HEK293 (cell line): Measurements from ENCODE around the gene PRM1.
"Not testable (repeated sequence)": the region's sequence is repeated elsewhere in the genome, so short reads cannot be mapped to it uniquely, and the experiment has no call there.

Experiments
- ZNF530 ChIP-seq: fragments of 450-650 bp; formaldehyde crosslinking; IDR thresholded peaks from 2 replicates; pipeline ENCODE4 v1.5.1; 2016; ENCODE audit warnings: low read depth, missing biosample characterization, missing genetic modification characterization
- TF ChIP-seq, protein P1 (sequence below): fragments of 450-650 bp; formaldehyde crosslinking; IDR thresholded peaks from 2 replicates; pipeline ENCODE4 v1.5.1; 2017; ENCODE audit warnings: missing biosample characterization, mild to moderate bottlenecking, missing genetic modification characterization, moderate library complexity
- TF ChIP-seq, protein P2 (sequence below): fragments of 450-650 bp; formaldehyde crosslinking; IDR thresholded peaks from 2 replicates; pipeline ENCODE4 v1.5.1; 2016; ENCODE audit warnings: missing biosample characterization, missing genetic modification characterization

DNA sequence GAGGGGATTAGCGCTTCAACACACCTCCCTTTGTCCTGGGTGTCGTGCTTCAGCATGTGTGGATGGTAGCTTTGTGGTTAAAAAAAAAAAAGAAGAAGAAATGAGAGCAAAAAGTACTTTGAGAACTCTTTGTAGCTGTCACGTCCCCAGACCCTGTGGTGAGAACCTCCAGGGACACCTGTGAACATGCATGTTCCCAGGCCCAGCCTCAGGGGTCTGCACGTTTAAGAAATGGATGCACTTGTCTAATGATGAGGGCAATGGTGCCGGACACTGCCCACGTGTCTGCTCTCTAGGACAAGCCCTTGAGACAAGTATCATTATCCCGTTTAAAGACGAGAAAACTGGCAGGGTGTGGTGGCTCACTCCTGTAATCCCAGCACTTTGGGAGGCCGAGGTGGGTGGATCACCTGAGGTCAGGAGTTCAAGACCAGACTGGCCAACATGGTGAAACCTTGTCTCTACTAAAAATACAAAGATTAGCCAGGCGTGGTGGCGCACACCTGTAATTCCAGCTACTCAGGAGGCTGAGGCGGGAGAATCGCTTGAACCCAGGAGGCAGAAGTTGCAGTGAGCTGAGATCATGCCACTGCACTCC is 17.9 kb upstream of the PRM1 start:
- TF ChIP-seq, protein P1, sequence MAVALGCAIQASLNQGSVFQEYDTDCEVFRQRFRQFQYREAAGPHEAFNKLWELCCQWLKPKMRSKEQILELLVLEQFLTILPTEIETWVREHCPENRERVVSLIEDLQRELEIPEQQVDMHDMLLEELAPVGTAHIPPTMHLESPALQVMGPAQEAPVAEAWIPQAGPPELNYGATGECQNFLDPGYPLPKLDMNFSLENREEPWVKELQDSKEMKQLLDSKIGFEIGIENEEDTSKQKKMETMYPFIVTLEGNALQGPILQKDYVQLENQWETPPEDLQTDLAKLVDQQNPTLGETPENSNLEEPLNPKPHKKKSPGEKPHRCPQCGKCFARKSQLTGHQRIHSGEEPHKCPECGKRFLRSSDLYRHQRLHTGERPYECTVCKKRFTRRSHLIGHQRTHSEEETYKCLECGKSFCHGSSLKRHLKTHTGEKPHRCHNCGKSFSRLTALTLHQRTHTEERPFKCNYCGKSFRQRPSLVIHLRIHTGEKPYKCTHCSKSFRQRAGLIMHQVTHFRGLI (tag by site-specific recombination), result not testable (repeated sequence)
- TF ChIP-seq, protein P2, sequence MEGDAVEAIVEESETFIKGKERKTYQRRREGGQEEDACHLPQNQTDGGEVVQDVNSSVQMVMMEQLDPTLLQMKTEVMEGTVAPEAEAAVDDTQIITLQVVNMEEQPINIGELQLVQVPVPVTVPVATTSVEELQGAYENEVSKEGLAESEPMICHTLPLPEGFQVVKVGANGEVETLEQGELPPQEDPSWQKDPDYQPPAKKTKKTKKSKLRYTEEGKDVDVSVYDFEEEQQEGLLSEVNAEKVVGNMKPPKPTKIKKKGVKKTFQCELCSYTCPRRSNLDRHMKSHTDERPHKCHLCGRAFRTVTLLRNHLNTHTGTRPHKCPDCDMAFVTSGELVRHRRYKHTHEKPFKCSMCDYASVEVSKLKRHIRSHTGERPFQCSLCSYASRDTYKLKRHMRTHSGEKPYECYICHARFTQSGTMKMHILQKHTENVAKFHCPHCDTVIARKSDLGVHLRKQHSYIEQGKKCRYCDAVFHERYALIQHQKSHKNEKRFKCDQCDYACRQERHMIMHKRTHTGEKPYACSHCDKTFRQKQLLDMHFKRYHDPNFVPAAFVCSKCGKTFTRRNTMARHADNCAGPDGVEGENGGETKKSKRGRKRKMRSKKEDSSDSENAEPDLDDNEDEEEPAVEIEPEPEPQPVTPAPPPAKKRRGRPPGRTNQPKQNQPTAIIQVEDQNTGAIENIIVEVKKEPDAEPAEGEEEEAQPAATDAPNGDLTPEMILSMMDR (tag by site-specific recombination), result not testable (repeated sequence)
- not testable (repeated sequence) for TF ChIP-seq ZNF530 (tag by site-specific recombination)
